GM12873 (cell line): Measurements from ENCODE around the gene KLHL29.

Experiments
- CTCF ChIP-seq: IDR thresholded peaks from 2 replicates; pipeline ENCODE4 v1.5.1; 2012; ENCODE audit warnings: low read depth, mild to moderate bottlenecking, moderate library complexity, low read length, control low read depth; ENCODE audit not compliant: insufficient read depth; ENCODE audit errors: missing control alignments

The KLHL29 gene

GRCh38 chr2:23756593-23757292, 371.8 kb downstream of the KLHL29 start:
- no peak for TF ChIP-seq CTCF

- no peak for TF ChIP-seq CTCF
These were observed 372.9 kb downstream of the KLHL29 start for GRCh38 chr2:23757686-23758433.
